K562 (cell line): Measurements from ENCODE around the gene FASTK. TPM values are rescaled to one million over a fixed set of nuclear protein-coding genes. Genes with fewer than 3 reads are reported as not detected.

ENCODE experiments used
- CBX1 ChIP-seq: sonication (generic); IDR thresholded peaks from 2 replicates; pipeline ENCODE4 v1.6.1; 2016; ENCODE audit warnings: antibody characterized with exemption, low read depth, mild to moderate bottlenecking
- CREB1 ChIP-seq, 2 experiments: sonication (generic) in 1 of 2; formaldehyde crosslinking in 1 of 2; IDR thresholded peaks; 2 replicates each; pipeline versions ENCODE4 v1.6.1 to v1.8.0; 2012 to 2022; ENCODE audit warnings: inconsistent platforms in 1 of 2, mild to moderate bottlenecking in 1 of 2, missing genetic modification reagents in 1 of 2, moderate library complexity in 1 of 2
- CXXC5 ChIP-seq: fragments of 250-450 bp; sonication (Bioruptor Pico); IDR thresholded peaks from 2 replicates; pipeline ENCODE4 v1.8.0; 2022; ENCODE audit warnings: inconsistent platforms, mild to moderate bottlenecking, moderate library complexity
- GABPB1 ChIP-seq: sonication (generic); formaldehyde crosslinking; IDR thresholded peaks from 2 replicates; pipeline ENCODE4 v1.8.0; 2022; ENCODE audit warnings: mild to moderate bottlenecking, missing genetic modification reagents
- GTF2E2 ChIP-seq: fragments of 200-800 bp; sonication (Bioruptor generic); IDR thresholded peaks from 2 replicates; pipeline ENCODE4 v1.6.1; 2016; ENCODE audit warnings: missing genetic modification characterization, missing compliant biosample characterization
- KDM2B ChIP-seq: fragments of 250-450 bp; sonication (Bioruptor Pico); IDR thresholded peaks from 2 replicates; pipeline ENCODE4 v1.8.0; 2021; ENCODE audit warnings: mild to moderate bottlenecking, moderate library complexity
- PATZ1 ChIP-seq: fragments of 250-450 bp; sonication (Bioruptor Pico); IDR thresholded peaks from 2 replicates; pipeline ENCODE4 v1.5.0; 2020; ENCODE audit warnings: mild to moderate bottlenecking, borderline replicate concordance
- RBM25 ChIP-seq: fragments of 200-400 bp; formaldehyde crosslinking; IDR thresholded peaks from 2 replicates; pipeline ENCODE4 v1.6.1; 2018; ENCODE audit warnings: low read length, low read depth, moderate library complexity; ENCODE audit not compliant: severe bottlenecking
- RFX5 ChIP-seq: IDR thresholded peaks from 2 replicates; pipeline ENCODE4 v1.6.1; 2011; ENCODE audit warnings: low read depth, mild to moderate bottlenecking, improper control_type of control experiment, low read length
- SMAD2 ChIP-seq: fragments of 150-350 bp; IDR thresholded peaks from 2 replicates; pipeline ENCODE4 v1.6.1; 2014; ENCODE audit warnings: low read depth, mild to moderate bottlenecking, low read length
- TBP ChIP-seq: optimal IDR thresholded peaks from 2 replicates; pipeline ENCODE3; 2011; ENCODE audit warnings: low read depth, low read length, improper control_type of control experiment
- TFE3 ChIP-seq: fragments of 450-650 bp; formaldehyde crosslinking; IDR thresholded peaks from 2 replicates; pipeline ENCODE4 v1.4.0; 2020; ENCODE audit warnings: mild to moderate bottlenecking, mixed read lengths
- XRCC4 ChIP-seq: IDR thresholded peaks from one replicate; pipeline ENCODE4 v1.6.1; 2011; ENCODE audit not compliant: insufficient read depth, insufficient read length; ENCODE audit errors: extremely low read depth
- ZBTB9 ChIP-seq: fragments of 450-650 bp; formaldehyde crosslinking; IDR thresholded peaks from 2 replicates; pipeline ENCODE4 v1.4.0; 2020; ENCODE audit warnings: mild to moderate bottlenecking, moderate library complexity
- ZNF212 ChIP-seq: fragments of 450-650 bp; formaldehyde crosslinking; IDR thresholded peaks from 2 replicates; pipeline ENCODE4 v1.4.0; 2020; ENCODE audit warnings: mild to moderate bottlenecking
- ZZZ3 ChIP-seq: fragments of 450-650 bp; IDR thresholded peaks from 2 replicates; pipeline ENCODE4 v1.6.1; 2016; ENCODE audit warnings: antibody characterized with exemption, mild to moderate bottlenecking, moderate library complexity
- polyA plus RNA-seq, 8 experiments: library from polyadenylated mRNA; depleted of rRNA in 4 of 8; stranded (reverse) in 5 of 8; unstranded in 3 of 8; fragments of >200 nt; fragmentation: Nextera tagmentation in 2 of 8; fragmentation: Illumina TruSeq in 1 of 8; extraction: Ambion mirVana in 2 of 8; extraction: Trizol in 1 of 8; gene quantifications; 2 replicates each; pipeline versions ENCODE4 v1.2.1 to v1.2.3, GENCODE V29; 2011 to 2014; ENCODE audit warnings: inconsistent platforms in 1 of 8, missing spikeins in 1 of 8
- total RNA-seq, 7 experiments: library from RNA; depleted of rRNA in 6 of 7; stranded (reverse); fragments of >200 nt in 6 of 7; fragmentation: Illumina TruSeq in 2 of 7; extraction: Trizol in 2 of 7; gene quantifications; 2 replicates each; pipeline versions ENCODE4 v1.2.1 to v1.2.3, GENCODE V29; 2011 to 2021; ENCODE audit warnings: low replicate concordance in 1 of 7

Gene FASTK
- total and polyA plus RNA-seq, 9 of the 15 experiments (the other 6 are each of a cell fraction or from before 2014, with no cell fraction given) = 0.51 to 150 (median 48.2) TPM

- TF ChIP-seq TFE3 (no peak), CXXC5 (no peak), SMAD2 (no peak), CBX1 (peak; percentile 79; the same call in 1 of the 2 replicates), PATZ1 (no peak), KDM2B (CRISPR knock-in tag) (no peak), CREB1 (IDR thresholded peaks at IDR 0.05) (no peak), CREB1 (CRISPR knock-in tag; IDR thresholded peaks at IDR 0.05) (no peak), RFX5 (no peak), XRCC4 (no peak), GTF2E2 (tag) (no peak), ZZZ3 (no peak), RBM25 (no peak), GABPB1 (CRISPR knock-in tag) (0 out of 2 replicates have a peak, but pooled peaks have one; percentile 46), ZBTB9 (CRISPR knock-in tag) (0 out of 2 replicates have a peak, but pooled peaks have one; percentile 63), TBP (no peak), ZNF212 (no peak)
These were observed 30.5 kb upstream of the FASTK start (continued) for GRCh38 chr7:151110941-151111645.
